ENCODE results near the gene GNG4.

DNA sequence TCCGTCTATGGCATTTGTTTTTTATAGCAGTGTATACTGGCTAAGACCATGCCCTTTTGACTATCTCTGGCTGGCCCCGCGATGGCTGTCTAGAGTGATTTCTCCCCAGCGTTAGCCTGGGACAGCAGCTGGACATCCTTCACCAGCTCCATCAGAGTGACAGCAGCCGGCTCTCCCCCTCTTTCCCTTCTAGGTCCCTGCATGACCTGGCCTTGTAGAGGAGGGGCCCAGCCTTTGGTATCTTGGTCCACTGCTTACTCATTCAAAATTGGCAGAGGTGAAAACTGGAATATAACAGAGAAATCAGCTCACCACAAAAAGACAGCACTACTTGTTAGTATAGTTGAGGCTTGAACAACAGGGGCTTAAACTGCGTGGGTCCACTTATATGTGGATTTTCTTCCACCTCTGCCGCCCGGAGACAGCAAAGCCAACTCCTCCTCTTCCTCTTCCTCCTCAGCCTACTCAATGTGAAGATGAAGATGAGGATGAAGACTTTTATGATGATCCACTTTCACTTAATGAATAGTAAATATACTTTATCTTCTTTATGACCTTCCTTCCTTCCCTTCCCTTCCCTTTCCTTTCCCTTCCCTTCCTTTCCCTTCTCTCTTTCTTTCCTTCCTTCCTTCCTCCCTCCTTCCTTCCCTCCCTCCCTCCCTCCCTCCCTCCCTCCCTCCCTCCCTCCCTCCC lies 116.0 kb downstream of the GNG4 start:
- TF ChIP-seq, protein P1, sequence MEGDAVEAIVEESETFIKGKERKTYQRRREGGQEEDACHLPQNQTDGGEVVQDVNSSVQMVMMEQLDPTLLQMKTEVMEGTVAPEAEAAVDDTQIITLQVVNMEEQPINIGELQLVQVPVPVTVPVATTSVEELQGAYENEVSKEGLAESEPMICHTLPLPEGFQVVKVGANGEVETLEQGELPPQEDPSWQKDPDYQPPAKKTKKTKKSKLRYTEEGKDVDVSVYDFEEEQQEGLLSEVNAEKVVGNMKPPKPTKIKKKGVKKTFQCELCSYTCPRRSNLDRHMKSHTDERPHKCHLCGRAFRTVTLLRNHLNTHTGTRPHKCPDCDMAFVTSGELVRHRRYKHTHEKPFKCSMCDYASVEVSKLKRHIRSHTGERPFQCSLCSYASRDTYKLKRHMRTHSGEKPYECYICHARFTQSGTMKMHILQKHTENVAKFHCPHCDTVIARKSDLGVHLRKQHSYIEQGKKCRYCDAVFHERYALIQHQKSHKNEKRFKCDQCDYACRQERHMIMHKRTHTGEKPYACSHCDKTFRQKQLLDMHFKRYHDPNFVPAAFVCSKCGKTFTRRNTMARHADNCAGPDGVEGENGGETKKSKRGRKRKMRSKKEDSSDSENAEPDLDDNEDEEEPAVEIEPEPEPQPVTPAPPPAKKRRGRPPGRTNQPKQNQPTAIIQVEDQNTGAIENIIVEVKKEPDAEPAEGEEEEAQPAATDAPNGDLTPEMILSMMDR (IDR thresholded peaks at IDR 0.05), result no peak
- no peak for TF ChIP-seq POLR2A (IDR thresholded peaks at IDR 0.05)

All from adrenal gland (tissue), 5 donors.